Calu3 (cell line): ENCODE data around the gene GADD45G. TPM values are rescaled to one million over a fixed set of nuclear protein-coding genes. Genes with fewer than 3 reads are reported as not detected.

Experiments
- BruUV-seq: library from RNA; stranded (reverse); fragments of 400-500 nt; replicated peaks from 2 replicates; lab custom pipeline; 2021; lab: Mats Ljungman, UMichigan
- CTCF ChIA-PET: fragments of 300-600 bp; sonication (Branson Sonifier 250); formaldehyde crosslinking; loops from one replicate; lab custom pipeline; 2022; ENCODE audit warnings: antibody characterized with exemption; lab: Charles Lee
- DNase-seq: peaks from one replicate; pipeline ENCODE4 v3.0.0; 2022
- H3K27ac Mint-ChIP-seq: one replicate; pipeline ENCODE4 v1.8.0; 2022; ENCODE audit warnings: mixed read lengths; ENCODE audit not compliant: unreplicated experiment
- H3K27me3 Mint-ChIP-seq: one replicate; pipeline ENCODE4 v1.8.0; 2022; ENCODE audit warnings: mixed read lengths; ENCODE audit not compliant: unreplicated experiment
- H3K36me3 Mint-ChIP-seq: one replicate; pipeline ENCODE4 v1.8.0; 2022; ENCODE audit warnings: mild to moderate bottlenecking, moderate library complexity, mixed read lengths; ENCODE audit not compliant: insufficient read depth, unreplicated experiment
- H3K4me1 Mint-ChIP-seq: one replicate; pipeline ENCODE4 v1.8.0; 2022; ENCODE audit warnings: mild to moderate bottlenecking, low read depth, mixed read lengths; ENCODE audit not compliant: unreplicated experiment
- H3K4me3 Mint-ChIP-seq: one replicate; pipeline ENCODE4 v1.8.0; 2022; ENCODE audit warnings: mild to moderate bottlenecking, low read depth, moderate library complexity, mixed read lengths; ENCODE audit not compliant: unreplicated experiment
- H3K9me3 Mint-ChIP-seq: one replicate; pipeline ENCODE4 v1.8.0; 2022; ENCODE audit warnings: low read depth, mixed read lengths; ENCODE audit not compliant: unreplicated experiment
- intact Hi-C: fragments of 100-400 bp; cut with micrococcal nuclease; formaldehyde crosslinking; loops from one replicate; pipeline ENCODE4 v1.10.0; 2022; ENCODE audit not compliant: unreplicated experiment
- total RNA-seq: library from RNA; stranded (reverse); gene quantifications from 2 replicates; pipeline ENCODE4 v1.2.3, GENCODE V29; 2022
- TF ChIP-seq, protein P1 (sequence below): fragments of 200-600 bp; IDR thresholded peaks from one replicate; pipeline ENCODE4 v1.8.0; 2022; ENCODE audit warnings: antibody characterized with exemption; ENCODE audit not compliant: unreplicated experiment

GADD45G gene
- total RNA-seq, 1 experiment from 2014 or later, result 1.7 TPM

DNA sequence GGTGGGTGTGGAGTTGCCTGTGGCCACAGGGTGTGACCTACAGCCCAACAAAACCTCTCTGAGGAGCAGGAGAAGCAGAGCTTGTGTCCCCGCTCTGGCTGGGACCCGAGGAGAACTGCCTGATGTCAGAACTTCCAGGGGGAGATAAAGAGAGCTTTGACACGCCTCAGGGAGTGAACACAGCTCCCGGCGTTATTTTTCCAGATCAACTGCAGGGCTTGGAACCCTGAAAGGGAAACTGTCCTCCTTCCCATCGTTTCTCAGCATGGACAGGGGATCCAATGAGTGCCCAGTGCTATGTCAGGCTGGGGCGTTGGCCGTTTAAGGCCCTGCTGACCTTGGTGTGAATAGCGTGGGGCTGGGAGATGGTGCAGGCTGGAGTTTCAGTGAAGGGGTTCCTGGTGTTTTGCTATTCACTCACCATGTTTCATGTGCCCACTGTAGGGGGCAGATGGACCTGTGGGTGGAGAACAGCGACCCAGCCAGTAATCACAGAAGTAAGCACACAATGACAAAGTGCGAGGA is 22.0 kb downstream of the GADD45G start:
- intact Hi-C loops, result no loop called here
- Mint-ChIP-seq H3K4me1 (no peaks in the 10 kb centered on the region), H3K27ac (no peak overlapping the region), H3K9me3 (no peaks in the 10 kb centered on the region), H3K27me3 (peaks cover 48% of the 10 kb centered on the region), H3K4me3 (no peak overlapping the region), H3K36me3 (no peaks in the 10 kb centered on the region)
- TF ChIP-seq, protein P1, sequence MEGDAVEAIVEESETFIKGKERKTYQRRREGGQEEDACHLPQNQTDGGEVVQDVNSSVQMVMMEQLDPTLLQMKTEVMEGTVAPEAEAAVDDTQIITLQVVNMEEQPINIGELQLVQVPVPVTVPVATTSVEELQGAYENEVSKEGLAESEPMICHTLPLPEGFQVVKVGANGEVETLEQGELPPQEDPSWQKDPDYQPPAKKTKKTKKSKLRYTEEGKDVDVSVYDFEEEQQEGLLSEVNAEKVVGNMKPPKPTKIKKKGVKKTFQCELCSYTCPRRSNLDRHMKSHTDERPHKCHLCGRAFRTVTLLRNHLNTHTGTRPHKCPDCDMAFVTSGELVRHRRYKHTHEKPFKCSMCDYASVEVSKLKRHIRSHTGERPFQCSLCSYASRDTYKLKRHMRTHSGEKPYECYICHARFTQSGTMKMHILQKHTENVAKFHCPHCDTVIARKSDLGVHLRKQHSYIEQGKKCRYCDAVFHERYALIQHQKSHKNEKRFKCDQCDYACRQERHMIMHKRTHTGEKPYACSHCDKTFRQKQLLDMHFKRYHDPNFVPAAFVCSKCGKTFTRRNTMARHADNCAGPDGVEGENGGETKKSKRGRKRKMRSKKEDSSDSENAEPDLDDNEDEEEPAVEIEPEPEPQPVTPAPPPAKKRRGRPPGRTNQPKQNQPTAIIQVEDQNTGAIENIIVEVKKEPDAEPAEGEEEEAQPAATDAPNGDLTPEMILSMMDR, result no peak
- CTCF ChIA-PET, result interaction anchor here (0.8 kb wide), 1 partner anchor 424 kb away, joined by 3 read pairs; no protein-coding TSS in a partner anchor
- BruUV-seq, result no TSS peak
- no peak for DNase-seq

DNA sequence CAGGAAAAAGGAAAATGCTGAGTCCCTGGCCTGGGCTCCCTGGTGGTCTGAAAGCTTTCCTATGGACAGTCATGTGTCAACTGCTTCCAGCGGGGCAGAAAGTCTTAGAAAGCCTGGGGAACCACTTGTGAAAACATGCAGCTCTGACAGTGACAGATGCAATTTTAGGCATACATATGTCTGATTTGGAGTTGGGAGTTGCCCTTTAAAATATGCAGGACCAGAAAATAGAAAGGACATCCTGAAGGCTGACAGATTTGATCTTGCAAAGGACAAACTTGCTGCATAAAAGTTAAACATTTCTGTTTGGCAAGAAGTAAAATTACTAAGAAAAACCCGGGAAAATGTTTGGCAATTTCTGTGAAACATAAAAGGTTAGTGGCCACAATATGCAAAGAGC is 23.8 kb downstream of the GADD45G start:
- Mint-ChIP-seq H3K4me3 (no peak overlapping the region), H3K36me3 (no peaks in the 10 kb centered on the region), H3K27me3 (peaks cover 61% of the 10 kb centered on the region), H3K9me3 (no peaks in the 10 kb centered on the region), H3K4me1 (no peaks in the 10 kb centered on the region), H3K27ac (no peak overlapping the region)
- intact Hi-C loops, result no loop called here
- no TSS peak for BruUV-seq
- TF ChIP-seq, protein P1, result no peak
- DNase-seq, result no peak
- CTCF ChIA-PET, result no interaction called here

DNA sequence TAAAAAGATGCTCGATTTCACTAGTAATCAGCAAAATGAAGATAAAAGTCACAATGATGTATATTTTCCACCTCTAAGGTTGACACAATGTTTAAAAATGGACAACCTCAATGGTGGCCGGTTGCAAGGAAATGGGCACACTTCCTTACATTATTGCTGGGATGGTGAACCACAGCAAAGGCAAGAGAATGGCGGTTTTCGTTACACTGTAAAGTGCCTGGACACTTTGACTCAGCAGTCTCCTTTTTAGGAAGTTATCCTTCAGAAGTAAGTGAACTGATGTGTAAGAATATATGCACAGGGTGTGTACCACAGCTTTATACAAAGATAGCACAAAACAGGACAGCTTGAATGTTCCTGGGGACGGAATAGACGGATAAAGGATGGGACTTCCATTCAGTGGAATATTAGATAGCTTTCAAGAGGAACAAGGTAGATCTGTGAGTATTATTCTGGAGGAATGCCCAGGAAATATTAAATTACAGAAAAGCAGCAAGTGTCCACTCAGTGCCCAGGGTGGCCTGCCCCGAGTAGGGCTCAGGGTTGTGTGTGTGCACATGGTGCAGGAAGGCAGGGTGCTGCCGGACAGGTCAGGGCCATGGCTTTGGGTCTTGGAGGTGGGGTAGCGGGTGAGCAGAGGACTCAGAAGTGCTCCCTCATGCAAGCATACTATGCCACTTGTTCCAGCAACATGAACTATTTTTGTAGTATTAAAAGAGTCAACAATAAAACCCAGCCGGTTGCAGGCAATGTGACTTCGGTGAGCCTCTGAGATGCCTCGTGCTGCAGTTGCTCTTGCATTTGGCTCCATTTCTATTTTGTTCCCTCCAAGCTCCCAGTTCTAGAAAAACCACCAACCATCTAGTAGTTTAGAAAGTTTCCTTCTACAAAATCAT is 24.5 kb downstream of the GADD45G start:
- intact Hi-C loops, result no loop called here
- CTCF ChIA-PET, result no interaction called here

DNA sequence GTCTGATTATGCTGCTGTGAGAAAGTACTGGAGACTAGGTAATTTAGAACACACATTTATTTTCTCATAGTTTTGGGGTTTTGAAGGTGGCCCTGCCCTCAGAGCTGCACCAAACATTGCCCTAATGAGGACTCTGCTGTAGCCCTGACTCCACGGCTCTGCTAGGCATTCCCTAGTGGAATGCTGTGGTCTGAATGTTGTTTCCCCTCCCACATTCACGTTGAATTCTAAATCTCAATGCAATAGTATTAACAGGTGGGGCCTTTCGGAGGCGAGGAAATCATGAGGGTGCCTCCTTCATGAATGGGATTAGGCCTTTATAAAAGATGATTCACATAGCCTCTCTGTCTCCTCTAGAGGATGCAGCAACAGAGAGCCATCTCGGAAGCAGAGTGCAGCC is 25.7 kb downstream of the GADD45G start:
- H3K9me3 Mint-ChIP-seq, result no peaks in the 10 kb centered on the region
- intact Hi-C loops, result no loop called here
- no peaks in the 10 kb centered on the region for H3K4me1 Mint-ChIP-seq
- H3K27me3 Mint-ChIP-seq, result peaks cover 64% of the 10 kb centered on the region
- H3K27ac Mint-ChIP-seq, result no peak overlapping the region
- BruUV-seq, result no TSS peak
- TF ChIP-seq, protein P1, result no peak
- CTCF ChIA-PET, result no interaction called here
- no peak for DNase-seq
- H3K36me3 Mint-ChIP-seq, result no peaks in the 10 kb centered on the region
- no peak overlapping the region for H3K4me3 Mint-ChIP-seq

More for the DNA sequence above, 24.5 kb downstream of the GADD45G start:
- no peak overlapping the region for H3K27ac Mint-ChIP-seq
- H3K4me1 Mint-ChIP-seq, result no peaks in the 10 kb centered on the region
- no peaks in the 10 kb centered on the region for H3K9me3 Mint-ChIP-seq
- H3K4me3 Mint-ChIP-seq, result no peak overlapping the region
- DNase-seq, result no peak
- TF ChIP-seq, protein P1, result no peak
- peaks cover 65% of the 10 kb centered on the region for H3K27me3 Mint-ChIP-seq
- BruUV-seq, result no TSS peak
- no peaks in the 10 kb centered on the region for H3K36me3 Mint-ChIP-seq
